Vagina (tissue), 2 donors: Measurements from ENCODE around the gene NFKBIZ.

Experiments used
- CTCF ChIP-seq, 3 experiments: fragments of 450-650 bp in 2 of 3; fragments of 200-600 bp in 1 of 3; sonication (generic) in 1 of 3; IDR thresholded peaks; one replicate each; pipeline ENCODE4 v1.5.1; 2017 to 2019; ENCODE audit warnings: antibody characterized with exemption in 3 of 3, mild to moderate bottlenecking in 2 of 3, moderate library complexity in 2 of 3
- POLR2AphosphoS5 ChIP-seq, 2 donors: sonication (generic); formaldehyde crosslinking; IDR thresholded peaks; one replicate each; pipeline ENCODE4 v1.9.0; 2017; ENCODE audit warnings: antibody characterized with exemption in 2 of 2, mild to moderate bottlenecking in 2 of 2, low read depth in 1 of 2; ENCODE audit not compliant: insufficient read depth in 1 of 2

- no peak for TF ChIP-seq CTCF (IDR thresholded peaks at IDR 0.05)
- peak in 1 of 2 donors; percentile 41 for TF ChIP-seq POLR2AphosphoS5 (IDR thresholded peaks at IDR 0.05; ENCODE audit: insufficient read depth in 1 of 2, low read depth in 1 of 2)
These were observed 1.9 kb downstream of the NFKBIZ start for GRCh38 chr3:101851072-101851770.
